Neural cell (in vitro differentiated cells): ENCODE results near the gene AP5B1. TPM values are rescaled to one million over a fixed set of nuclear protein-coding genes. Genes with fewer than 3 reads are reported as not detected.

Source experiments
- H2AFZ ChIP-seq: fragments of 200-600, 300-800 bp; sonication (generic), shearing (Covaris generic); 2 replicates; pipeline ENCODE4 v1.6.0; 2014; ENCODE audit warnings: low read depth, mild to moderate bottlenecking, antibody characterized with exemption, low read length, moderate library complexity
- H3F3A ChIP-seq: fragments of 200-600 bp; shearing (Covaris generic); 2 replicates; pipeline ENCODE4 v1.6.1; 2016; ENCODE audit warnings: mild to moderate bottlenecking, moderate library complexity, mixed read lengths, antibody characterized with exemption, low read length; ENCODE audit not compliant: insufficient read depth, poor library complexity, severe bottlenecking
- H3K27ac ChIP-seq: fragments of 200-600, 300-800 bp; sonication (generic), shearing (Covaris generic); 2 replicates; pipeline ENCODE4 v1.5.1; 2014; ENCODE audit warnings: mild to moderate bottlenecking, low read length, moderate library complexity
- H3K27me3 ChIP-seq: fragments of 300-800, 200-600 bp; sonication (generic), shearing (Covaris generic); 2 replicates; pipeline ENCODE4 v1.6.0; 2014; ENCODE audit warnings: mild to moderate bottlenecking, low read depth, low read length, moderate library complexity; ENCODE audit not compliant: insufficient read depth
- H3K36me3 ChIP-seq: fragments of 300-800, 200-600 bp; sonication (generic), shearing (Covaris generic); 2 replicates; pipeline ENCODE4 v1.5.1; 2014; ENCODE audit warnings: mild to moderate bottlenecking, antibody characterized with exemption, low read length, moderate library complexity; ENCODE audit not compliant: insufficient read depth
- H3K4me2 ChIP-seq: fragments of 300-800, 200-600 bp; sonication (generic), shearing (Covaris generic); 2 replicates; pipeline ENCODE4 v1.6.0; 2014; ENCODE audit warnings: mild to moderate bottlenecking, low read length
- H3K4me3 ChIP-seq: fragments of 300-800, 200-600 bp; sonication (generic), shearing (Covaris generic); 2 replicates; pipeline ENCODE4 v1.5.1; 2014; ENCODE audit warnings: mild to moderate bottlenecking, low read length, moderate library complexity
- H3K79me2 ChIP-seq: fragments of 200-600 bp; shearing (Covaris generic); replicated peaks from 2 replicates; pipeline ENCODE4 v1.6.0; 2014; ENCODE audit warnings: mild to moderate bottlenecking, low read length, moderate library complexity; ENCODE audit not compliant: insufficient read depth
- H3K9ac ChIP-seq: fragments of 300-800, 200-600 bp; sonication (generic), shearing (Covaris generic); 2 replicates; pipeline ENCODE4 v1.6.1; 2016; ENCODE audit warnings: mild to moderate bottlenecking, low read length, mixed read lengths
- H3K9me2 ChIP-seq: fragments of 200-600 bp; shearing (Covaris generic); 2 replicates; pipeline ENCODE4 v1.6.1; 2016; ENCODE audit warnings: mild to moderate bottlenecking, low read length, mixed read lengths; ENCODE audit not compliant: insufficient read depth
- H3K9me3 ChIP-seq: fragments of 200-600, 300-800 bp; sonication (generic), shearing (Covaris generic); 2 replicates; pipeline ENCODE4 v1.6.1; 2016; ENCODE audit warnings: mild to moderate bottlenecking, mixed run types, low read length, moderate library complexity, mixed read lengths
- H4K20me1 ChIP-seq: fragments of 200-600 bp; shearing (Covaris generic); 2 replicates; pipeline ENCODE4 v1.6.1; 2016; ENCODE audit warnings: mild to moderate bottlenecking, mixed run types; ENCODE audit not compliant: insufficient read depth
- EP300 ChIP-seq: fragments of 450-650 bp; conservative IDR thresholded peaks from 2 replicates; pipeline ENCODE4 v1.6.1; 2014; ENCODE audit warnings: antibody characterized with exemption, mild to moderate bottlenecking, moderate library complexity; ENCODE audit not compliant: poor library complexity, severe bottlenecking
- EZH2 ChIP-seq: fragments of 200-600, 300-800 bp; shearing (Covaris generic), sonication (generic); IDR thresholded peaks from 2 replicates; pipeline ENCODE4 v1.6.1; 2014; ENCODE audit warnings: antibody characterized with exemption, low read length, borderline replicate concordance, mild to moderate bottlenecking; ENCODE audit not compliant: insufficient read depth, poor library complexity, severe bottlenecking
- MXI1 ChIP-seq: fragments of 450-650 bp; conservative IDR thresholded peaks from 2 replicates; pipeline ENCODE4 v1.6.1; 2014; ENCODE audit warnings: antibody characterized with exemption, mild to moderate bottlenecking; ENCODE audit not compliant: poor library complexity, severe bottlenecking
- POLR2AphosphoS5 ChIP-seq: IDR thresholded peaks from 2 replicates; pipeline ENCODE4 v1.6.1; 2012
- RAD21 ChIP-seq: fragments of 450-650 bp; conservative IDR thresholded peaks from 2 replicates; pipeline ENCODE4 v1.6.1; 2014; ENCODE audit warnings: antibody characterized with exemption, mild to moderate bottlenecking, moderate library complexity
- SMC3 ChIP-seq: fragments of 450-650 bp; conservative IDR thresholded peaks from 2 replicates; pipeline ENCODE4 v1.6.1; 2014; ENCODE audit warnings: antibody characterized with exemption, mild to moderate bottlenecking, moderate library complexity; ENCODE audit not compliant: poor library complexity
- TAF1 ChIP-seq: IDR thresholded peaks from 2 replicates; pipeline ENCODE4 v1.6.1; 2012; ENCODE audit warnings: low read depth
- polyA plus RNA-seq: library from polyadenylated mRNA; depleted of rRNA; stranded (reverse); fragments of >200 nt; gene quantifications from 2 replicates; pipeline ENCODE4 v1.2.3, GENCODE V29; 2014
- TF ChIP-seq, protein P1 (sequence below): fragments of 450-650 bp; IDR thresholded peaks from 2 replicates; pipeline ENCODE4 v1.5.1; 2014; ENCODE audit warnings: antibody characterized with exemption, mild to moderate bottlenecking, moderate library complexity; ENCODE audit not compliant: poor library complexity, severe bottlenecking
- TF ChIP-seq, protein P2 (sequence below): IDR thresholded peaks from 2 replicates; pipeline ENCODE4 v1.6.1; 2012; ENCODE audit warnings: borderline replicate concordance

Gene AP5B1
- polyA plus RNA-seq, 1 donor from 2014 or later: 0.52 TPM

DNA sequence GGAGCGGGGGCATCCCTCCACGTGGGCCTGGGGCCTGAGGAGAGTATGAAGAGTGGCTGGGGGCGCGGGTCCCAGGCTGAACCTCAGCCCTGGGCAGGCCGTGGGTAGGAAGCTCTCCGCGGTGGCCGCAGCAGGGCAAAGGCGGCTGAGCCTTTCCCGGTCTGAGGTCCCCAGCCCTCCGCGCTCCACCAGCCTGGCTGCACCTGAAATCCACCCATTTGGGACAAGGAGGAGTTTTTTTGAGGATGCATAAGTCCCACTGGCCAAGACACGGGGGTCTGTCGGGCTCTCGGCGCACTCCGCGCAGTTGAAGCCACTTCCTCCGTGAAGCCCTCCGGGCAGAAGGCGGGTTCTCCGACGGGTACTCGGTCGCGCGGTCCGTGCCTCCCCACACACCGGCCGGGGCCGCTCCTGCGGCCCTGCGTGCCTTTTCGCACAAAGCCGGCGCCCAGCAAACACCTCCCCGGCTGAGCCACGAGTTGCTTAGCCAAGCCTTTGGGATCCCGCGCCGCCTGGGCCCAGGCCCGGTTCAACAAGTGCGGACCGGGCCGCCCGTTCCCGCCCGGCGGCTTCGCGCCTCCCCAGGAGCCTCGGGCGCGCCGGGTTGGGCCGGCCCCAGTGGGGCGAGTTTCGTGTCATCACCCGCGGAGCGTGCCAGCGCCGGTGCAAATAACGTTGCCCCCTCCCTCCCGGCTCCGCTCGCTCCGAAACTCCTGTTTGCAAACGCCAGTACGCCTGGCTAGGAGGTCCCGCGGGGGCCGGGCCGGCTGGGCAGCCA is 5.4 kb upstream of the AP5B1 start:
- H3K9ac ChIP-seq: no peak overlapping the region
- H3K9me3 ChIP-seq: no peaks in the 10 kb centered on the region
- no peaks in the 10 kb centered on the region for H3F3A ChIP-seq
- peaks cover 80% of the 10 kb centered on the region for H3K27me3 ChIP-seq
- TF ChIP-seq MXI1 (no peak), RAD21 (no peak), EZH2 (peak; percentile 67), SMC3 (no peak)
- TF ChIP-seq, protein P1, sequence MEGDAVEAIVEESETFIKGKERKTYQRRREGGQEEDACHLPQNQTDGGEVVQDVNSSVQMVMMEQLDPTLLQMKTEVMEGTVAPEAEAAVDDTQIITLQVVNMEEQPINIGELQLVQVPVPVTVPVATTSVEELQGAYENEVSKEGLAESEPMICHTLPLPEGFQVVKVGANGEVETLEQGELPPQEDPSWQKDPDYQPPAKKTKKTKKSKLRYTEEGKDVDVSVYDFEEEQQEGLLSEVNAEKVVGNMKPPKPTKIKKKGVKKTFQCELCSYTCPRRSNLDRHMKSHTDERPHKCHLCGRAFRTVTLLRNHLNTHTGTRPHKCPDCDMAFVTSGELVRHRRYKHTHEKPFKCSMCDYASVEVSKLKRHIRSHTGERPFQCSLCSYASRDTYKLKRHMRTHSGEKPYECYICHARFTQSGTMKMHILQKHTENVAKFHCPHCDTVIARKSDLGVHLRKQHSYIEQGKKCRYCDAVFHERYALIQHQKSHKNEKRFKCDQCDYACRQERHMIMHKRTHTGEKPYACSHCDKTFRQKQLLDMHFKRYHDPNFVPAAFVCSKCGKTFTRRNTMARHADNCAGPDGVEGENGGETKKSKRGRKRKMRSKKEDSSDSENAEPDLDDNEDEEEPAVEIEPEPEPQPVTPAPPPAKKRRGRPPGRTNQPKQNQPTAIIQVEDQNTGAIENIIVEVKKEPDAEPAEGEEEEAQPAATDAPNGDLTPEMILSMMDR: no peak
- TF ChIP-seq, protein P2, sequence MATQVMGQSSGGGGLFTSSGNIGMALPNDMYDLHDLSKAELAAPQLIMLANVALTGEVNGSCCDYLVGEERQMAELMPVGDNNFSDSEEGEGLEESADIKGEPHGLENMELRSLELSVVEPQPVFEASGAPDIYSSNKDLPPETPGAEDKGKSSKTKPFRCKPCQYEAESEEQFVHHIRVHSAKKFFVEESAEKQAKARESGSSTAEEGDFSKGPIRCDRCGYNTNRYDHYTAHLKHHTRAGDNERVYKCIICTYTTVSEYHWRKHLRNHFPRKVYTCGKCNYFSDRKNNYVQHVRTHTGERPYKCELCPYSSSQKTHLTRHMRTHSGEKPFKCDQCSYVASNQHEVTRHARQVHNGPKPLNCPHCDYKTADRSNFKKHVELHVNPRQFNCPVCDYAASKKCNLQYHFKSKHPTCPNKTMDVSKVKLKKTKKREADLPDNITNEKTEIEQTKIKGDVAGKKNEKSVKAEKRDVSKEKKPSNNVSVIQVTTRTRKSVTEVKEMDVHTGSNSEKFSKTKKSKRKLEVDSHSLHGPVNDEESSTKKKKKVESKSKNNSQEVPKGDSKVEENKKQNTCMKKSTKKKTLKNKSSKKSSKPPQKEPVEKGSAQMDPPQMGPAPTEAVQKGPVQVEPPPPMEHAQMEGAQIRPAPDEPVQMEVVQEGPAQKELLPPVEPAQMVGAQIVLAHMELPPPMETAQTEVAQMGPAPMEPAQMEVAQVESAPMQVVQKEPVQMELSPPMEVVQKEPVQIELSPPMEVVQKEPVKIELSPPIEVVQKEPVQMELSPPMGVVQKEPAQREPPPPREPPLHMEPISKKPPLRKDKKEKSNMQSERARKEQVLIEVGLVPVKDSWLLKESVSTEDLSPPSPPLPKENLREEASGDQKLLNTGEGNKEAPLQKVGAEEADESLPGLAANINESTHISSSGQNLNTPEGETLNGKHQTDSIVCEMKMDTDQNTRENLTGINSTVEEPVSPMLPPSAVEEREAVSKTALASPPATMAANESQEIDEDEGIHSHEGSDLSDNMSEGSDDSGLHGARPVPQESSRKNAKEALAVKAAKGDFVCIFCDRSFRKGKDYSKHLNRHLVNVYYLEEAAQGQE: no peak
- H3K4me2 ChIP-seq: no peak overlapping the region
- H3K36me3 ChIP-seq: no peaks in the 10 kb centered on the region
- no peaks in the 10 kb centered on the region for H4K20me1 ChIP-seq
- H3K79me2 ChIP-seq: no peaks in the 10 kb centered on the region
- no peak overlapping the region for H2AFZ ChIP-seq
- no peak overlapping the region for H3K27ac ChIP-seq
- H3K4me3 ChIP-seq: peak overlapping the region; percentile 44
- H3K9me2 ChIP-seq: no peaks in the 10 kb centered on the region

DNA sequence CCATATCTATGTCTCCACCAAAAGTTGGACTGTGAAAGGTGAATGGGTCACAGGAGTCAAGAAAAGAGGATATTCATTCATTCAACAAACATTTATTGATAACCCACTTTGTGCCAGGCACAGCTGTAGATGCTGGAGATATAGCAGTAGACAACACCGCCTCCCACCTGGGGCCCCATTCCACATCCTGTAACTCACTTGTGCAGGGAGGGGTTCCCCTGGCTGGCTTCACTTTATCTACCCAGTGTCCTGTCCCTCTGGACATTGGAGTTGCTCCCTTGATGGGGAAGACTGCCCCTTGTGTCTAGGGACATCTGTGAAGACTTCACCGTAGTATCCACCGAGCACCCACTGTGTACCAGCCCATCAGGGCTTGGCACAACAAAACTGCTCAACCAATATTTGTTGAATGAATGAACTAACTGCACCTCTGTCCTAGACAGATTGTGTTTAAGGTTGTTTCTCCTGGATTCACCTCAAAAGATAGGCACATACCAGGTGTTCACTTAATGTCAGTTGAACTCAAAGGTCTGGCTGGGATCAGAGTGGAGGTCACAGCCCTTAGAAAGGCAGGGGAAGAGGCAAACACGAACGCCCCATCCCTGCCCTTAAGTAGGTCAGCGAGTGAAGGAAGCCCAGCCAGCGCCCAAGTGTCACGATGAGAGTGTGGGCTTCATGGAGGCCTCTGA is 4.7 kb upstream of the AP5B1 start:
- Histone ChIP-seq H3K9me3 (no peaks in the 10 kb centered on the region), H3K27ac (no peak overlapping the region), H3K36me3 (no peaks in the 10 kb centered on the region), H3K9ac (no peak overlapping the region), H3F3A (no peaks in the 10 kb centered on the region), H4K20me1 (no peaks in the 10 kb centered on the region), H2AFZ (no peak overlapping the region), H3K4me3 (no peak overlapping the region), H3K27me3 (peaks cover 79% of the 10 kb centered on the region), H3K9me2 (no peaks in the 10 kb centered on the region), H3K79me2 (no peaks in the 10 kb centered on the region), H3K4me2 (no peak overlapping the region)
- TF ChIP-seq EP300 (no peak), SMC3 (no peak), MXI1 (no peak), RAD21 (no peak), TAF1 (no peak), POLR2AphosphoS5 (no peak), EZH2 (no peak)
- TF ChIP-seq, protein P1: no peak
- TF ChIP-seq, protein P2: no peak
